ENCODE results near the gene WNK1.
A peak's percentile ranks its signal among the peaks of the same experiment; 100 is the strongest.

WNK1 gene

DNA sequence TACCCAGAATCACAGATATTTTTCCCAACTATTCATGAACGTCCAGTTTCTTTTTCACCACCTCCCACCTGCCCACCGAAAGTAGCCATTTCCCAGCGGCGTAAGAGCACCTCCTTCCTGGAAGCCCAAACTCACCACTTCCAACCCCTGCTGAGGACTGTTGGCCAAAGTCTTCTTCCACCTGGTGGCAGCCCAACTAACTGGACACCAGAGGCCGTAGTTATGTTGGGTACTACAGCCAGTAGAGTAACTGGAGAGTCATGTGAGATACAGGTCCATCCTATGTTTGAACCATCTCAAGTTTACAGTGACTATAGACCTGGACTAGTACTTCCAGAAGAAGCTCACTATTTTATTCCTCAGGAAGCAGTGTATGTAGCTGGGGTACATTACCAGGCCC, 115.5 kb downstream of the WNK1 start:
- no peak for DNase-seq (ENCODE audit: low read depth)
- TF ChIP-seq, protein P1, sequence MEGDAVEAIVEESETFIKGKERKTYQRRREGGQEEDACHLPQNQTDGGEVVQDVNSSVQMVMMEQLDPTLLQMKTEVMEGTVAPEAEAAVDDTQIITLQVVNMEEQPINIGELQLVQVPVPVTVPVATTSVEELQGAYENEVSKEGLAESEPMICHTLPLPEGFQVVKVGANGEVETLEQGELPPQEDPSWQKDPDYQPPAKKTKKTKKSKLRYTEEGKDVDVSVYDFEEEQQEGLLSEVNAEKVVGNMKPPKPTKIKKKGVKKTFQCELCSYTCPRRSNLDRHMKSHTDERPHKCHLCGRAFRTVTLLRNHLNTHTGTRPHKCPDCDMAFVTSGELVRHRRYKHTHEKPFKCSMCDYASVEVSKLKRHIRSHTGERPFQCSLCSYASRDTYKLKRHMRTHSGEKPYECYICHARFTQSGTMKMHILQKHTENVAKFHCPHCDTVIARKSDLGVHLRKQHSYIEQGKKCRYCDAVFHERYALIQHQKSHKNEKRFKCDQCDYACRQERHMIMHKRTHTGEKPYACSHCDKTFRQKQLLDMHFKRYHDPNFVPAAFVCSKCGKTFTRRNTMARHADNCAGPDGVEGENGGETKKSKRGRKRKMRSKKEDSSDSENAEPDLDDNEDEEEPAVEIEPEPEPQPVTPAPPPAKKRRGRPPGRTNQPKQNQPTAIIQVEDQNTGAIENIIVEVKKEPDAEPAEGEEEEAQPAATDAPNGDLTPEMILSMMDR (IDR thresholded peaks at IDR 0.05; ENCODE audit: insufficient read depth, low read depth, low read length, missing control alignments): no peak
- no peak overlapping the region for H3K4me3 ChIP-seq (ENCODE audit: low read depth, low read length)

DNA sequence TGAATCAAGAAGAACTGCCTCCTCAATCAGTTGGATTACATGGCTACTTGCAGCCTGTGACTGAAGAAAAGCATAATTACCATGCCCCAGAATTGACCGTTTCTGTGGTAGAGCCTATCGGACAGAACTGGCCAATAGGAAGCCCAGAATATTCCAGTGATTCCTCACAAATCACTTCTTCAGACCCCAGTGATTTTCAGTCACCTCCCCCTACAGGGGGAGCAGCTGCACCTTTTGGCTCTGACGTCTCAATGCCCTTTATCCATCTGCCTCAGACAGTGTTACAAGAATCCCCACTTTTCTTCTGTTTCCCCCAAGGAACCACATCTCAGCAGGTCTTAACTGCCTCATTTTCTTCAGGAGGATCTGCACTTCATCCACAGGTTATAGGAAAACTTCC, 116.3 kb downstream of the WNK1 start:
- TF ChIP-seq, protein P1 (IDR thresholded peaks at IDR 0.05; ENCODE audit: insufficient read depth, low read depth, low read length, missing control alignments): no peak
- no peak for DNase-seq (ENCODE audit: low read depth)

DNA sequence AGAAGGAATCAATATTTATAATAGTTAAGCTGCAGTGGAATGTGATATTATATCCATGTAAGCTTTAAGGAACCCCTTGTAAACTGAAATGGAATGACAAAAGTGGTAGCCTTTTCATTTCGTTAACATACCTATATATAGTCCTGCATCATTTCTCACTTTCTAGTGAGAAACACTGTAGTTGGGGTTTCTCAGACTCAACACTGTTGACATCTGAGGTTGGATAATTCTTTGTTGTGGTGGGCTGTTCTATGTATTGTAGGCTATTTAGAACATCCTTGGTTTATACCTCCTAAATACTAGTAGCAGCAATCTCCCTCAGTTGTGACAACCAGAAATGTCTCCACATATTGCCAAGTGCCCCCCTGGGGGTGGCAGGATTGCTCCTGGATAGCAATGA, 118.0 kb downstream of the WNK1 start:
- peak; percentile 33 for DNase-seq (ENCODE audit: low read depth)
- H3K4me3 ChIP-seq (ENCODE audit: low read depth, low read length): no peak overlapping the region
- TF ChIP-seq, protein P1 (IDR thresholded peaks at IDR 0.05; ENCODE audit: insufficient read depth, low read depth, low read length, missing control alignments): no peak

More for the DNA sequence above, 116.3 kb downstream of the WNK1 start:
- H3K4me3 ChIP-seq (ENCODE audit: low read depth, low read length): no peak overlapping the region

DNA sequence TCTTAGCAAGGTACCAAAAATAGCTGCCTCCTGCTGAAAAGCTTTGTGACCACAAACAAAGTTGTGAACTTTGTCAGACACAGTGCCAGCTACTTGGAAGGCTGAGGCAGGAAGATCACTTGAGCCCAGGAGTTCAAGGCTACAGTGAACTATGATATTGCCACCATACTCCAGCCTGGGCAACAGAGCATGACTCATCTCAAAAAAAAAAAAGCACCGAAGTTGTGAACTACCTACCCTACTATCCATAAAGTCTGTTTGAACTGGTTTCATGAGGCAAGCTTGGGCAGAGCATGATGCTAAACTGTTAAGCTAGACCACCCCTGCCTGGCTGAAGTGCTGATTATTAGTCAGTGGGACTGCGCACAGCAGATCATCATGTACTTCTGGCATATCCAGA, 121.6 kb downstream of the WNK1 start:
- TF ChIP-seq, protein P1 (IDR thresholded peaks at IDR 0.05; ENCODE audit: insufficient read depth, low read depth, low read length, missing control alignments): no peak
- no peak overlapping the region for H3K4me3 ChIP-seq (ENCODE audit: low read depth, low read length)
- no peak for DNase-seq (ENCODE audit: low read depth)

DNA sequence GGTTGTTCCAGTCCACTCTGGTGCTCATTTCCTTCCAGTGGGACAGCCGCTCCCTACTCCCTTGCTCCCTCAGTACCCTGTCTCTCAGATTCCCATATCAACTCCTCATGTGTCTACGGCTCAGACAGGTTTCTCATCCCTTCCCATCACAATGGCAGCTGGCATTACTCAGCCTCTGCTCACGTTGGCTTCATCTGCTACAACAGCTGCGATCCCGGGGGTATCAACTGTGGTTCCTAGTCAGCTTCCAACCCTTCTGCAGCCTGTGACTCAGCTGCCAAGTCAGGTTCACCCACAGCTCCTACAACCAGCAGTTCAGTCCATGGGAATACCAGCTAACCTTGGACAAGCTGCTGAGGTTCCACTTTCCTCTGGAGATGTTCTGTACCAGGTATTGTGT, 127.3 kb downstream of the WNK1 start:
- TF ChIP-seq, protein P1 (IDR thresholded peaks at IDR 0.05; ENCODE audit: insufficient read depth, low read depth, low read length, missing control alignments): no peak
- DNase-seq (ENCODE audit: low read depth): no peak
- H3K4me3 ChIP-seq (ENCODE audit: low read depth, low read length): no peak overlapping the region

DNA sequence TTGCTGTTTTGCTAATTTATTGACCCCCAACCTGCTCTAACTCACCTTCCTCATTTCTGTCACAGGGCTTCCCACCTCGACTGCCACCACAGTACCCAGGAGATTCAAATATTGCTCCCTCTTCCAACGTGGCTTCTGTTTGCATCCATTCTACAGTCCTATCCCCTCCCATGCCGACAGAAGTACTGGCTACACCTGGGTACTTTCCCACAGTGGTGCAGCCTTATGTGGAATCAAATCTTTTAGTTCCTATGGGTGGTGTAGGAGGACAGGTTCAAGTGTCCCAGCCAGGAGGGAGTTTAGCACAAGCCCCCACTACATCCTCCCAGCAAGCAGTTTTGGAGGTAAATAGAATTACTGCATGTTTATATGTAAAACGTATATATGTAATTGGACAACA, 128.3 kb downstream of the WNK1 start:
- no peak overlapping the region for H3K4me3 ChIP-seq (ENCODE audit: low read depth, low read length)
- no peak for DNase-seq (ENCODE audit: low read depth)
- TF ChIP-seq, protein P1 (IDR thresholded peaks at IDR 0.05; ENCODE audit: insufficient read depth, low read depth, low read length, missing control alignments): no peak

DNA sequence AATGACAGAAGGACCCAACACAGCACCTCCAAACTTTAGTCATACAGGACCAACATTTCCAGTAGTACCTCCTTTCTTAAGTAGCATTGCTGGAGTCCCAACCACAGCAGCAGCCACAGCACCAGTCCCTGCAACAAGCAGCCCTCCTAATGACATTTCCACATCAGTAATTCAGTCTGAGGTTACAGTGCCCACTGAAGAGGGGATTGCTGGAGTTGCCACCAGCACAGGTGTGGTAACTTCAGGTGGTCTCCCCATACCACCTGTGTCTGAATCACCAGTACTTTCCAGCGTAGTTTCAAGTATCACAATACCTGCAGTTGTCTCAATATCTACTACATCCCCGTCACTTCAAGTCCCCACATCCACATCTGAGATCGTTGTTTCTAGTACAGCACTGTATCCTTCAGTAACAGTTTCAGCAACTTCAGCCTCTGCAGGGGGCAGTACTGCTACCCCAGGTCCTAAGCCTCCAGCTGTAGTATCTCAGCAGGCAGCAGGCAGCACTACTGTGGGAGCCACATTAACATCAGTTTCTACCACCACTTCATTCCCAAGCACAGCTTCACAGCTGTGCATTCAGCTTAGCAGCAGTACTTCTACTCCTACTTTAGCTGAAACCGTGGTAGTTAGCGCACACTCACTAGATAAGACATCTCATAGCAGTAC, 132.5 kb downstream of the WNK1 start:
- TF ChIP-seq, protein P1 (IDR thresholded peaks at IDR 0.05; ENCODE audit: insufficient read depth, low read depth, low read length, missing control alignments): no peak
- no peak for DNase-seq (ENCODE audit: low read depth)
- no peak overlapping the region for H3K4me3 ChIP-seq (ENCODE audit: low read depth, low read length)
